HepG2 (cell line): Measurements from ENCODE around the gene ALG14. TPM values are rescaled to one million over a fixed set of nuclear protein-coding genes. Genes with fewer than 3 reads are reported as not detected.

Source experiments
- BRD4 ChIP-seq: sonication (generic); formaldehyde crosslinking; IDR thresholded peaks from 2 replicates; pipeline ENCODE4 v1.4.0; 2020; ENCODE audit warnings: missing genetic modification reagents
- GLI4 ChIP-seq: sonication (generic); formaldehyde crosslinking; IDR thresholded peaks from 2 replicates; pipeline ENCODE4 v1.5.1; 2020; ENCODE audit warnings: missing genetic modification reagents, mild to moderate bottlenecking, moderate library complexity, borderline replicate concordance
- IKZF4 ChIP-seq: sonication (generic); formaldehyde crosslinking; IDR thresholded peaks from 2 replicates; pipeline ENCODE4 v1.5.1; 2020; ENCODE audit warnings: borderline replicate concordance, mild to moderate bottlenecking, low read depth, missing genetic modification reagents; ENCODE audit errors: not compliant biosample characterization
- MZF1 ChIP-seq: sonication (generic); formaldehyde crosslinking; IDR thresholded peaks from 2 replicates; pipeline ENCODE4 v1.8.1; 2023; ENCODE audit warnings: mild to moderate bottlenecking, missing genetic modification reagents, borderline replicate concordance
- NR2C2 ChIP-seq: sonication (generic); formaldehyde crosslinking; IDR thresholded peaks from 2 replicates; pipeline ENCODE4 v1.4.0; 2020; ENCODE audit warnings: missing genetic modification reagents, mild to moderate bottlenecking, moderate library complexity, borderline replicate concordance
- PHF8 ChIP-seq: sonication (generic); formaldehyde crosslinking; IDR thresholded peaks from 2 replicates; pipeline ENCODE4 v1.5.0; 2020; ENCODE audit warnings: missing genetic modification reagents
- RCOR2 ChIP-seq: IDR thresholded peaks from 2 replicates; pipeline ENCODE4 v1.6.1; 2016; ENCODE audit warnings: missing biosample characterization, missing genetic modification reagents
- RFX3 ChIP-seq: IDR thresholded peaks from 2 replicates; pipeline ENCODE4 v1.6.1; 2016; ENCODE audit warnings: missing biosample characterization, missing genetic modification reagents
- RXRA ChIP-seq: sonication (generic); formaldehyde crosslinking; IDR thresholded peaks from 2 replicates; pipeline ENCODE4 v1.5.1; 2020; ENCODE audit warnings: missing genetic modification reagents
- SUZ12 ChIP-seq: fragments of 150-350 bp; IDR thresholded peaks from 2 replicates; pipeline ENCODE4 v1.6.1; 2014; ENCODE audit warnings: low read depth, low read length
- ZBTB20 ChIP-seq: sonication (generic); formaldehyde crosslinking; IDR thresholded peaks from 2 replicates; pipeline ENCODE4 v1.8.1; 2023; ENCODE audit warnings: missing genetic modification reagents, low read depth, mild to moderate bottlenecking, borderline replicate concordance
- ZFP82 ChIP-seq: sonication (generic); formaldehyde crosslinking; IDR thresholded peaks from 2 replicates; pipeline ENCODE4 v1.5.1; 2020; ENCODE audit warnings: mild to moderate bottlenecking, missing genetic modification reagents, borderline replicate concordance
- ZFYVE20 ChIP-seq: sonication (generic); formaldehyde crosslinking; IDR thresholded peaks from 2 replicates; pipeline ENCODE4 v1.8.0; 2023; ENCODE audit warnings: low read depth, mild to moderate bottlenecking, moderate library complexity, missing genetic modification reagents, borderline replicate concordance
- ZNF20 ChIP-seq: sonication (generic); formaldehyde crosslinking; IDR thresholded peaks from 2 replicates; pipeline ENCODE4 v1.4.0; 2020; ENCODE audit warnings: mild to moderate bottlenecking, moderate library complexity, missing genetic modification reagents
- ZNF224 ChIP-seq: sonication (generic); formaldehyde crosslinking; IDR thresholded peaks from 2 replicates; pipeline ENCODE4 v1.5.0; 2020; ENCODE audit warnings: mild to moderate bottlenecking, missing genetic modification reagents
- ZNF496 ChIP-seq: sonication (generic); formaldehyde crosslinking; IDR thresholded peaks from 2 replicates; pipeline ENCODE4 v1.8.1; 2023; ENCODE audit warnings: mild to moderate bottlenecking, moderate library complexity, missing genetic modification reagents; ENCODE audit not compliant: insufficient replicate concordance
- ZNF557 ChIP-seq: sonication (generic); formaldehyde crosslinking; IDR thresholded peaks from 2 replicates; pipeline ENCODE4 v1.4.0; 2020; ENCODE audit warnings: missing genetic modification reagents
- ZNF569 ChIP-seq: sonication (generic); formaldehyde crosslinking; IDR thresholded peaks from 2 replicates; pipeline ENCODE4 v1.5.0; 2020; ENCODE audit warnings: mild to moderate bottlenecking, missing genetic modification reagents, moderate library complexity, borderline replicate concordance
- ZNF737 ChIP-seq: sonication (generic); formaldehyde crosslinking; IDR thresholded peaks from 2 replicates; pipeline ENCODE4 v1.5.0; 2020; ENCODE audit warnings: missing genetic modification reagents, mild to moderate bottlenecking, borderline replicate concordance
- ZNF773 ChIP-seq: sonication (generic); formaldehyde crosslinking; IDR thresholded peaks from 2 replicates; pipeline ENCODE4 v1.4.0; 2020; ENCODE audit warnings: missing genetic modification reagents, borderline replicate concordance
- polyA plus RNA-seq, 8 experiments: library from polyadenylated mRNA; depleted of rRNA in 3 of 8; stranded (reverse) in 7 of 8; unstranded in 1 of 8; fragments of >200 nt; fragmentation: Illumina TruSeq in 4 of 8; extraction: Trizol in 4 of 8; gene quantifications; 2 replicates each; pipeline versions ENCODE4 v1.2.1 to v1.2.3, GENCODE V29; 2011 to 2016; ENCODE audit warnings: low read depth in 4 of 8, missing spikeins in 1 of 8, mixed read lengths in 1 of 8; ENCODE audit not compliant: insufficient read depth in 1 of 8
- total RNA-seq, 5 experiments: library from RNA; depleted of rRNA; stranded (reverse); fragments of >200 nt; fragmentation: Illumina TruSeq; extraction: Trizol; gene quantifications; 2 replicates each; pipeline ENCODE4 v1.2.3, GENCODE V29; 2016; ENCODE audit warnings: low read depth in 1 of 5
- TF ChIP-seq, protein P1 (sequence below): sonication (generic); formaldehyde crosslinking; IDR thresholded peaks from one replicate; pipeline ENCODE4 v1.5.1; 2020; ENCODE audit warnings: mild to moderate bottlenecking, missing genetic modification reagents; ENCODE audit errors: not compliant biosample characterization

ALG14 gene
- total and polyA plus RNA-seq, 2 of the 13 experiments (the other 11 are each of a cell fraction or from before 2014, with no cell fraction given), result 4.5 to 12.7 TPM

DNA sequence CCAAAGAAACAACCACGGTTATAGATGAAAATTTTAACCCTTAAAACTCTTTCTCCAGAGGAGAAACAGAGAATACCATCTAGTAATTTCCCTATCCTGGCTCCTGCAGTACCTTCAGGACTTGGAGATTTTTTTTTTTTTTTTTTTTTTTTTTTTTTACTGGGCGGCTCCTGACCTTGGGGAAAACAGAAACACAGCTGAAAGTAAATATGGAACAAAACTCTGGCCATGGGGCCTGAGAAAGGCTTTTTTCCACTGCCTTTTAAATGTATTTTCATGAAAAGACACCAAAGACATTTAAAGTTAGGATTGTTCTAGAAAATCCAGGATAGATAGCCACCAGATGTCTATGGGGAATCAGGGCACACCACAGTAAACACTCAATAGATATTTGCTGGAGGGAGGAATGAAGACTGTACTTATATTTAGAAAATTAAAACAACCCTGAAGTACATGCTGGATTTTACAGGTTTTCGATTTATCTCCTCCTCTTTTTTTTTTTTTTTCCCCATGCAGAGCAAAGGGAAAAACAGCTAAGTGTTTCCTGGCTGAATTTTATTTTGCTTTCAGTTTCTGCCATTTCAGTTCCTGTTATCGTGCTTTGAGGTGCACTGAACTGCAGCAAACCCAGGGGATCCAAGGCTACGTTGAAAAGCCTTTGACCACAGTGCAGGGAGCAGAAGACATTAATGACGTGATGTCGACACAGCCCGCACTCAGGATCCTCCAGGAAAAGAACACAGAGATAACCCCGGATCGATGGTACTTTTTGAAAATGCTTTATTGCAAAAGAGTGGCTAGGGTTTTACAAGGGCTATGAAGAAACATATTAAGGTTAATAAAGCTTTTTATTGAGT, 110.1 kb downstream of the ALG14 start (continued):
- no peak for TF ChIP-seq PHF8 (CRISPR knock-in tag)
- TF ChIP-seq ZFP82 (CRISPR knock-in tag), result no peak
- TF ChIP-seq IKZF4, result no peak
- TF ChIP-seq SUZ12, result no peak
- peak; percentile 61 for TF ChIP-seq NR2C2 (CRISPR knock-in tag)
- TF ChIP-seq ZNF773 (CRISPR knock-in tag), result no peak
- no peak for TF ChIP-seq ZNF569
- TF ChIP-seq ZNF737 (CRISPR knock-in tag), result no peak
- no peak for TF ChIP-seq GLI4 (CRISPR knock-in tag)
- TF ChIP-seq ZNF496 (CRISPR knock-in tag), result no peak
- no peak for TF ChIP-seq BRD4 (CRISPR knock-in tag)
- TF ChIP-seq RCOR2 (CRISPR knock-in tag), result peak; percentile 81
- no peak for TF ChIP-seq ZNF20 (CRISPR knock-in tag)
- TF ChIP-seq ZFYVE20 (CRISPR knock-in tag), result no peak
- peak; percentile 66; the same call in 1 of the 2 replicates for TF ChIP-seq RXRA (CRISPR knock-in tag)
- no peak for TF ChIP-seq ZBTB20 (CRISPR knock-in tag)
- TF ChIP-seq MZF1 (CRISPR knock-in tag), result no peak
- TF ChIP-seq, protein P1, sequence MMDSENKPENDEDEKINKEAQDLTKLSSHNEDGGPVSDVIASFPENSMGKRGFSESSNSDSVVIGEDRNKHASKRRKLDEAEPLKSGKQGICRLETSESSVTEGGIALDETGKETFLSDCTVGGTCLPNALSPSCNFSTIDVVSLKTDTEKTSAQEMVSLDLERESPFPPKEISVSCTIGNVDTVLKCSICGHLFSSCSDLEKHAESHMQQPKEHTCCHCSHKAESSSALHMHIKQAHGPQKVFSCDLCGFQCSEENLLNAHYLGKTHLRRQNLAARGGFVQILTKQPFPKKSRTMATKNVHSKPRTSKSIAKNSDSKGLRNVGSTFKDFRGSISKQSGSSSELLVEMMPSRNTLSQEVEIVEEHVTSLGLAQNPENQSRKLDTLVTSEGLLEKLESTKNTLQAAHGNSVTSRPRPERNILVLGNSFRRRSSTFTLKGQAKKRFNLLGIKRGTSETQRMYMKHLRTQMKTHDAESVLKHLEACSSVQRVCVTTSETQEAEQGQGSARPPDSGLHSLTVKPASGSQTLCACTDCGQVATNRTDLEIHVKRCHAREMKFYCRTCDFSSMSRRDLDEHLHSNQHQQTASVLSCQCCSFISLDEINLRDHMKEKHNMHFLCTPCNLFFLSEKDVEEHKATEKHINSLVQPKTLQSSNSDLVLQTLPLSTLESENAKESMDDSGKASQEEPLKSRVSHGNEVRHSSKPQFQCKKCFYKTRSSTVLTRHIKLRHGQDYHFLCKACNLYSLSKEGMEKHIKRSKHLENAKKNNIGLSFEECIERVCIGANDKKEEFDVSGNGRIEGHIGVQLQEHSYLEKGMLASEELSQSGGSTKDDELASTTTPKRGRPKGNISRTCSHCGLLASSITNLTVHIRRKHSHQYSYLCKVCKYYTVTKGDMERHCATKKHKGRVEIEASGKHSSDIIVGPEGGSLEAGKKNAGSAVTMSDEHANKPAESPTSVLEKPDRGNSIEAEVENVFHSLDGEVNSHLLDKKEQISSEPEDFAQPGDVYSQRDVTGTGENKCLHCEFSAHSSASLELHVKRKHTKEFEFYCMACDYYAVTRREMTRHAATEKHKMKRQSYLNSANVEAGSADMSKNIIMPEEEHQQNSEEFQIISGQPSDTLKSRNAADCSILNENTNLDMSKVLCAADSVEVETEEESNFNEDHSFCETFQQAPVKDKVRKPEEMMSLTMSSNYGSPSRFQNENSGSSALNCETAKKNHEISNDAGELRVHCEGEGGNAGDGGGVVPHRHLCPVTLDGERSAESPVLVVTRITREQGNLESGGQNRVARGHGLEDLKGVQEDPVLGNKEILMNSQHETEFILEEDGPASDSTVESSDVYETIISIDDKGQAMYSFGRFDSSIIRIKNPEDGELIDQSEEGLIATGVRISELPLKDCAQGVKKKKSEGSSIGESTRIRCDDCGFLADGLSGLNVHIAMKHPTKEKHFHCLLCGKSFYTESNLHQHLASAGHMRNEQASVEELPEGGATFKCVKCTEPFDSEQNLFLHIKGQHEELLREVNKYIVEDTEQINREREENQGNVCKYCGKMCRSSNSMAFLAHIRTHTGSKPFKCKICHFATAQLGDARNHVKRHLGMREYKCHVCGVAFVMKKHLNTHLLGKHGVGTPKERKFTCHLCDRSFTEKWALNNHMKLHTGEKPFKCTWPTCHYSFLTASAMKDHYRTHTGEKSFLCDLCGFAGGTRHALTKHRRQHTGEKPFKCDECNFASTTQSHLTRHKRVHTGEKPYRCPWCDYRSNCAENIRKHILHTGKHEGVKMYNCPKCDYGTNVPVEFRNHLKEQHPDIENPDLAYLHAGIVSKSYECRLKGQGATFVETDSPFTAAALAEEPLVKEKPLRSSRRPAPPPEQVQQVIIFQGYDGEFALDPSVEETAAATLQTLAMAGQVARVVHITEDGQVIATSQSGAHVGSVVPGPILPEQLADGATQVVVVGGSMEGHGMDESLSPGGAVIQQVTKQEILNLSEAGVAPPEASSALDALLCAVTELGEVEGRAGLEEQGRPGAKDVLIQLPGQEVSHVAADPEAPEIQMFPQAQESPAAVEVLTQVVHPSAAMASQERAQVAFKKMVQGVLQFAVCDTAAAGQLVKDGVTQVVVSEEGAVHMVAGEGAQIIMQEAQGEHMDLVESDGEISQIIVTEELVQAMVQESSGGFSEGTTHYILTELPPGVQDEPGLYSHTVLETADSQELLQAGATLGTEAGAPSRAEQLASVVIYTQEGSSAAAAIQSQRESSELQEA (CRISPR knock-in tag), result no peak
- no peak for TF ChIP-seq ZNF557
- TF ChIP-seq RFX3, result no peak
- TF ChIP-seq ZNF224 (CRISPR knock-in tag), result no peak
